SK-N-SH (cell line): ENCODE measurements around the gene TMEM179B. TPM values are rescaled to one million over a fixed set of nuclear protein-coding genes. Genes with fewer than 3 reads are reported as not detected.

Experiments
- EP300 ChIP-seq, 2 experiments: IDR thresholded peaks; 2 replicates each; pipeline versions ENCODE4 v1.4.0 to v1.6.1; 2012; ENCODE audit warnings: borderline replicate concordance in 1 of 2, low read depth in 1 of 2, low read length in 1 of 2
- MXI1 ChIP-seq: IDR thresholded peaks from 2 replicates; pipeline ENCODE4 v1.6.1; 2012; ENCODE audit warnings: mild to moderate bottlenecking, low read depth, low read length, improper control_type of control experiment
- PBX3 ChIP-seq: IDR thresholded peaks from 2 replicates; pipeline ENCODE4; 2012
- POLR2AphosphoS5 ChIP-seq: IDR thresholded peaks from 2 replicates; pipeline ENCODE4 v1.6.1; 2012; ENCODE audit warnings: low read depth, low read length
- RFX5 ChIP-seq: IDR thresholded peaks from 2 replicates; pipeline ENCODE4 v1.6.1; 2012; ENCODE audit warnings: mild to moderate bottlenecking, improper control_type of control experiment, low read length
- RXRA ChIP-seq: IDR thresholded peaks from 2 replicates; pipeline ENCODE4 v1.4.0; 2012; ENCODE audit warnings: low read depth, mild to moderate bottlenecking, borderline replicate concordance
- SIN3A ChIP-seq: IDR thresholded peaks from 2 replicates; pipeline ENCODE4 v1.6.1; 2012; ENCODE audit warnings: low read depth, mild to moderate bottlenecking, low read length, moderate library complexity, borderline replicate concordance
- SMC3 ChIP-seq: IDR thresholded peaks from 2 replicates; pipeline ENCODE4 v1.6.1; 2012; ENCODE audit warnings: low read depth, low read length, improper control_type of control experiment
- polyA plus RNA-seq, 3 experiments: library from polyadenylated mRNA; depleted of rRNA; stranded (reverse); fragments of >200 nt; gene quantifications; 2 replicates each; pipeline ENCODE4 v1.2.3, GENCODE V29; 2012
- small RNA-seq, 7 experiments: library from RNA; depleted of rRNA; stranded (forward); fragments of <200 nt; gene quantifications; one replicate each; pipeline ENCODE3, GENCODE V24; 2012
- TF ChIP-seq, protein P1 (sequence below): fragments of 200-600 bp; sonication (generic); IDR thresholded peaks from 2 replicates; pipeline ENCODE4 v1.6.1; 2017; ENCODE audit warnings: antibody characterized with exemption, mild to moderate bottlenecking, moderate library complexity
- TF ChIP-seq, protein P2 (sequence below): IDR thresholded peaks from 2 replicates; pipeline ENCODE4 v1.4.0; 2012; ENCODE audit warnings: low read depth, borderline replicate concordance

TMEM179B gene
- polyA plus RNA-seq, 1 of the 3 experiments (the other 2 are of a cell fraction): 69.6 TPM

DNA sequence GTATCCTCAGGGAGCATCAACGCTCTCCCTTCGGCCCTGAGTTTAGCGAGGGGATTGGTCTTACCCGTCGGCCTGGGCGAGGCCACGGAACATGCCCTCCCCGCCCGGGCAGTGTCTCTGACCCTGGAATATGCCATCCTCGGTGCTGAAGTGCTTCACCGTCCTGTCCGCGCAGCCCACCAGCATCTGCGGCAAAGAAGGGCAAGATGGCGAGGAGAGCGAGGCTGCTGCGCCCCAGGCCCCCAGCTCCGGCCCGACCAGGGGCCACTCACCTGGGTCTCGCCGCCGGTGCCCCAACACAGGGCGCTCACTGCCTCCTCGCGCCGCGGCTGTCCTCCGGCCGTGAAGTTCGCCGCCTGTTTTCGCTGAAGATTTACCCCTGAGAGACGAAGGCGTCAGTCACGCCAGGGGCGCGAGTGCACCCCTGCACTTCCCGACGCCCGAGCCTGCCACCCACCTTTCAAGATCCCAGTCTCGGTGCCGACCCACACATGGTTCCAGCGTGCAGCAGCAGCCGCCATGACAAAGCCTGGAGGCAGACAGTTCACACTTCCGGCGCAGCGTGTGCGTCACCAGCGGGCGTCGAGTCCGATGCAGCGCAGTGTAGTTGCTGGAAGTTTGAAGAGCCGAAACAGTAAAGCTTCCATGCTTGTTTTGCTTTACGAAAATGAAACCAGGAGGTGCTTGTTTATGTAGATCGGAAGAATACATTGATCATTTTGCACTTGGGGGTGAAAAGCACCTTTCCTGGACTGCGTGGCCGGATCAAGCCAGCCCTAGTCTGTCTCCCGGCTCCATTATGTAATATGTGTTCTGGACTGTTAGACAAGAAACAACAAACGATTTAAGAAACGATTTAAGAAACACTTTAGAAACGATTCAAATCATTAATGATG lies 52.1 kb downstream of the TMEM179B start, which contains the start of gene WDR74 (continued):
- TF ChIP-seq, protein P1, sequence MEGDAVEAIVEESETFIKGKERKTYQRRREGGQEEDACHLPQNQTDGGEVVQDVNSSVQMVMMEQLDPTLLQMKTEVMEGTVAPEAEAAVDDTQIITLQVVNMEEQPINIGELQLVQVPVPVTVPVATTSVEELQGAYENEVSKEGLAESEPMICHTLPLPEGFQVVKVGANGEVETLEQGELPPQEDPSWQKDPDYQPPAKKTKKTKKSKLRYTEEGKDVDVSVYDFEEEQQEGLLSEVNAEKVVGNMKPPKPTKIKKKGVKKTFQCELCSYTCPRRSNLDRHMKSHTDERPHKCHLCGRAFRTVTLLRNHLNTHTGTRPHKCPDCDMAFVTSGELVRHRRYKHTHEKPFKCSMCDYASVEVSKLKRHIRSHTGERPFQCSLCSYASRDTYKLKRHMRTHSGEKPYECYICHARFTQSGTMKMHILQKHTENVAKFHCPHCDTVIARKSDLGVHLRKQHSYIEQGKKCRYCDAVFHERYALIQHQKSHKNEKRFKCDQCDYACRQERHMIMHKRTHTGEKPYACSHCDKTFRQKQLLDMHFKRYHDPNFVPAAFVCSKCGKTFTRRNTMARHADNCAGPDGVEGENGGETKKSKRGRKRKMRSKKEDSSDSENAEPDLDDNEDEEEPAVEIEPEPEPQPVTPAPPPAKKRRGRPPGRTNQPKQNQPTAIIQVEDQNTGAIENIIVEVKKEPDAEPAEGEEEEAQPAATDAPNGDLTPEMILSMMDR: no peak
- TF ChIP-seq RFX5: no peak
- TF ChIP-seq RXRA: no peak
- peak; percentile 100 for TF ChIP-seq MXI1
- TF ChIP-seq SMC3: no peak
- TF ChIP-seq, protein P2, sequence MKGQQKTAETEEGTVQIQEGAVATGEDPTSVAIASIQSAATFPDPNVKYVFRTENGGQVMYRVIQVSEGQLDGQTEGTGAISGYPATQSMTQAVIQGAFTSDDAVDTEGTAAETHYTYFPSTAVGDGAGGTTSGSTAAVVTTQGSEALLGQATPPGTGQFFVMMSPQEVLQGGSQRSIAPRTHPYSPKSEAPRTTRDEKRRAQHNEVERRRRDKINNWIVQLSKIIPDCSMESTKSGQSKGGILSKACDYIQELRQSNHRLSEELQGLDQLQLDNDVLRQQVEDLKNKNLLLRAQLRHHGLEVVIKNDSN: no peak
- peak in 1 of 2 experiments; percentile 33; a peak in 1 of 4 replicates for TF ChIP-seq EP300 (IDR thresholded peaks at IDR 0.05; ENCODE audit: borderline replicate concordance in 1 of 2, low read depth in 1 of 2, low read length in 1 of 2)
- TF ChIP-seq SIN3A: peak; percentile 99
- TF ChIP-seq PBX3: no peak
- TF ChIP-seq POLR2AphosphoS5: peak; percentile 90

Small RNA genes lying within 50 kb of the gene (small RNA-seq; reads per million reads assigned to genes)
- gene MIR6514 (0 to 8.5 (median 1.1) reads per million in 7 experiments), gene RNU6-118P (0 reads per million in 7 experiments)

Other genes starting within 250 kb of the TMEM179B start
- gene AHNAK, start 240.6 kb upstream of the TMEM179B start, polyA plus RNA-seq (2012; rRNA removed): 57.8 and 62.3 TPM in 2 replicates
- 1,853 and 2,105 TPM in 2 replicates for gene EEF1G, start 213.5 kb upstream of the TMEM179B start, polyA plus RNA-seq (2012; rRNA removed)
- 27.3 and 30.0 TPM in 2 replicates for gene TUT1, start 195.9 kb upstream of the TMEM179B start, polyA plus RNA-seq (2012; rRNA removed)
- gene MTA2, start 185.5 kb upstream of the TMEM179B start, polyA plus RNA-seq (2012; rRNA removed): 18.4 and 20.6 TPM in 2 replicates
- gene EML3, start 174.6 kb upstream of the TMEM179B start, polyA plus RNA-seq (2012; rRNA removed): 43.0 and 47.8 TPM in 2 replicates
- gene ROM1, start 174.1 kb upstream of the TMEM179B start, polyA plus RNA-seq (2012; rRNA removed): 7.3 and 7.9 TPM in 2 replicates
- 104 and 116 TPM in 2 replicates for gene B3GAT3, start 165.4 kb upstream of the TMEM179B start, polyA plus RNA-seq (2012; rRNA removed)
- 275 and 332 TPM in 2 replicates for gene GANAB, start 140.8 kb upstream of the TMEM179B start, polyA plus RNA-seq (2012; rRNA removed)
- gene INTS5, start 134.1 kb upstream of the TMEM179B start, polyA plus RNA-seq (2012; rRNA removed): 11.7 and 13.4 TPM in 2 replicates
- gene C11orf98, start 122.2 kb upstream of the TMEM179B start, polyA plus RNA-seq (2012; rRNA removed): 90.1 and 126 TPM in 2 replicates
- 9.5 and 11.1 TPM in 2 replicates for gene CSKMT, start 122.1 kb upstream of the TMEM179B start, polyA plus RNA-seq (2012; rRNA removed)
- gene UQCC3, start 115.7 kb upstream of the TMEM179B start, polyA plus RNA-seq (2012; rRNA removed): 22.7 and 24.8 TPM in 2 replicates
- 9.7 and 12.0 TPM in 2 replicates for gene LBHD1, start 115.1 kb upstream of the TMEM179B start, polyA plus RNA-seq (2012; rRNA removed)
- gene UBXN1, start 108.3 kb upstream of the TMEM179B start, polyA plus RNA-seq (2012; rRNA removed): 202 and 256 TPM in 2 replicates
- 0.08 and 0.10 TPM in 2 replicates for gene LRRN4CL, start 97.9 kb upstream of the TMEM179B start, polyA plus RNA-seq (2012; rRNA removed)
- 81.5 and 118 TPM in 2 replicates for gene BSCL2, start 80.0 kb upstream of the TMEM179B start, polyA plus RNA-seq (2012; rRNA removed)
- 0.11 and 0.16 TPM in 2 replicates for gene GNG3, start 79.7 kb upstream of the TMEM179B start, polyA plus RNA-seq (2012; rRNA removed)
- gene HNRNPUL2, start 59.9 kb upstream of the TMEM179B start, polyA plus RNA-seq (2012; rRNA removed): 31.0 and 33.5 TPM in 2 replicates
- gene TTC9C, start 58.9 kb upstream of the TMEM179B start, polyA plus RNA-seq (2012; rRNA removed): 31.3 and 37.5 TPM in 2 replicates
- 2.1 and 3.3 TPM in 2 replicates for gene ZBTB3, start 33.2 kb upstream of the TMEM179B start, polyA plus RNA-seq (2012; rRNA removed)
- 268 and 293 TPM in 2 replicates for gene POLR2G, start 25.8 kb upstream of the TMEM179B start, polyA plus RNA-seq (2012; rRNA removed)
- gene TAF6L, start 16.0 kb upstream of the TMEM179B start, polyA plus RNA-seq (2012; rRNA removed): 33.6 and 34.4 TPM in 2 replicates
- gene TMEM223, start 4.6 kb downstream of the TMEM179B start, polyA plus RNA-seq (2012; rRNA removed): 30.4 and 40.7 TPM in 2 replicates
- gene NXF1, start 18.0 kb downstream of the TMEM179B start, polyA plus RNA-seq (2012; rRNA removed): 47.6 and 59.7 TPM in 2 replicates
- gene STX5, start 44.6 kb downstream of the TMEM179B start, polyA plus RNA-seq (2012; rRNA removed): 24.2 and 27.4 TPM in 2 replicates
- not detected in 2 replicates for gene TEX54, start 45.4 kb downstream of the TMEM179B start, polyA plus RNA-seq (2012; rRNA removed)
- 132 TPM in 2 replicates for gene WDR74, start 52.2 kb downstream of the TMEM179B start, polyA plus RNA-seq (2012; rRNA removed)
- 212 and 308 TPM in 2 replicates for gene SLC3A2, start 93.5 kb downstream of the TMEM179B start, polyA plus RNA-seq (2012; rRNA removed)
- not detected in 2 replicates for gene CHRM1, start 134.0 kb downstream of the TMEM179B start, polyA plus RNA-seq (2012; rRNA removed)
- not detected in 2 replicates for gene SLC22A6, start 197.6 kb downstream of the TMEM179B start, polyA plus RNA-seq (2012; rRNA removed)
- not detected in 2 replicates for gene SLC22A8, start 228.4 kb downstream of the TMEM179B start, polyA plus RNA-seq (2012; rRNA removed)